ENCODE measurements around the gene UROS.

The UROS gene

GRCh38 chr10:125828311-125828710, 5.3 kb upstream of the UROS start:
- DNase-seq = no peak

GRCh38 chr10:125827133-125827532, 4.1 kb upstream of the UROS start:
- DNase-seq = no peak

- DNase-seq = no peak
Measured at GRCh38 chr10:125824736-125825135, 1.7 kb upstream of the UROS start.

- no peak for DNase-seq
Measured at GRCh38 chr10:125823663-125824251, 699 bp upstream of the UROS start.

GRCh38 chr10:125820701-125821100, 2.4 kb downstream of the UROS start:
- DNase-seq = no peak

GRCh38 chr10:125817337-125817946, 5.6 kb downstream of the UROS start:
- DNase-seq = no peak

- no peak for DNase-seq
Measured at GRCh38 chr10:125816548-125816947, 6.5 kb downstream of the UROS start.

GRCh38 chr10:125815764-125816163, 7.3 kb downstream of the UROS start:
- no peak for DNase-seq

- DNase-seq = no peak
Measured at GRCh38 chr10:125812128-125812750, 10.8 kb downstream of the UROS start.

- no peak for DNase-seq
Measured at GRCh38 chr10:125811251-125811650, 11.8 kb downstream of the UROS start.

GRCh38 chr10:125808047-125808446, 15.0 kb downstream of the UROS start:
- no peak for DNase-seq

GRCh38 chr10:125802739-125803138, 20.3 kb downstream of the UROS start:
- DNase-seq = no peak

- DNase-seq = no peak
Measured at GRCh38 chr10:125802131-125802530, 20.9 kb downstream of the UROS start.

GRCh38 chr10:125801574-125801973, 21.5 kb downstream of the UROS start:
- DNase-seq = no peak

GRCh38 chr10:125799451-125800182, 23.4 kb downstream of the UROS start:
- no peak for DNase-seq

- DNase-seq = no peak
Measured at GRCh38 chr10:125797994-125798662, 24.9 kb downstream of the UROS start.

GRCh38 chr10:125797424-125797823, 25.6 kb downstream of the UROS start:
- no peak for DNase-seq

GRCh38 chr10:125795637-125796190, 27.3 kb downstream of the UROS start:
- no peak for DNase-seq

- no peak for DNase-seq
Measured at GRCh38 chr10:125795128-125795527, 27.9 kb downstream of the UROS start.

GRCh38 chr10:125792342-125793300, 30.4 kb downstream of the UROS start:
- no peak for DNase-seq

GRCh38 chr10:125788156-125789034, 34.7 kb downstream of the UROS start:
- DNase-seq = no peak
